Osteoblast (primary cell): Measurements from ENCODE around the gene COL17A1. TPM values are rescaled to one million over a fixed set of nuclear protein-coding genes. Genes with fewer than 3 reads are reported as not detected.

Experiments used
- DNase-seq: peaks from one replicate; pipeline ENCODE4 v3.0.0; 2011; ENCODE audit warnings: low spot score, mixed read lengths; ENCODE audit not compliant: insufficient read length; ENCODE audit errors: missing footprints
- H2AFZ ChIP-seq: 2 replicates; pipeline ENCODE4 v1.6.0; 2011; ENCODE audit warnings: mild to moderate bottlenecking, low read length
- H3K27ac ChIP-seq: 2 replicates; pipeline ENCODE4 v1.5.1; 2011; ENCODE audit warnings: mild to moderate bottlenecking, low read depth, low read length, moderate library complexity
- H3K27me3 ChIP-seq: 2 replicates; pipeline ENCODE4 v1.6.0; 2012; ENCODE audit warnings: mild to moderate bottlenecking, control low read depth, inconsistent platforms, low read length, moderate library complexity; ENCODE audit not compliant: insufficient read depth
- H3K36me3 ChIP-seq: 2 replicates; pipeline ENCODE4 v1.5.1; 2011; ENCODE audit warnings: mild to moderate bottlenecking, low read length, control low read depth, moderate library complexity; ENCODE audit not compliant: insufficient read depth
- H3K4me1 ChIP-seq: 2 replicates; pipeline ENCODE4 v1.5.1; 2011; ENCODE audit warnings: mild to moderate bottlenecking, low read length, control low read depth, moderate library complexity; ENCODE audit not compliant: insufficient read depth
- H3K4me2 ChIP-seq: 2 replicates; pipeline ENCODE4 v1.6.0; 2011; ENCODE audit warnings: mild to moderate bottlenecking, low read length; ENCODE audit not compliant: insufficient read depth
- H3K4me3 ChIP-seq: fragments of 200-600 bp; sonication (generic); 3 replicates; pipeline ENCODE4 v1.5.1; 2012; ENCODE audit warnings: mild to moderate bottlenecking, low read length, inconsistent platforms; ENCODE audit not compliant: insufficient read depth
- H3K79me2 ChIP-seq: 2 replicates; pipeline ENCODE4 v1.6.0; 2012; ENCODE audit warnings: mild to moderate bottlenecking, low read length, control low read depth, inconsistent platforms; ENCODE audit not compliant: insufficient read depth
- H3K9me3 ChIP-seq: 2 replicates; pipeline ENCODE4 v1.5.1; 2011; ENCODE audit warnings: low read depth, low read length, control low read depth
- H4K20me1 ChIP-seq: 2 replicates; pipeline ENCODE4 v1.6.0; 2012; ENCODE audit warnings: mild to moderate bottlenecking, low read length, control low read depth; ENCODE audit not compliant: insufficient read depth
- CTCF ChIP-seq: IDR thresholded peaks from 2 replicates; pipeline ENCODE4 v1.5.1; 2011; ENCODE audit warnings: mild to moderate bottlenecking, low read depth, low read length, moderate library complexity; ENCODE audit errors: extremely low read depth
- total RNA-seq: library from RNA; depleted of rRNA; stranded (reverse); fragments of >200 nt; gene quantifications from 2 replicates; pipeline ENCODE4 v1.2.3, GENCODE V29; 2012

The COL17A1 gene
- total RNA-seq, 1 donor: under 0.01 TPM

DNA sequence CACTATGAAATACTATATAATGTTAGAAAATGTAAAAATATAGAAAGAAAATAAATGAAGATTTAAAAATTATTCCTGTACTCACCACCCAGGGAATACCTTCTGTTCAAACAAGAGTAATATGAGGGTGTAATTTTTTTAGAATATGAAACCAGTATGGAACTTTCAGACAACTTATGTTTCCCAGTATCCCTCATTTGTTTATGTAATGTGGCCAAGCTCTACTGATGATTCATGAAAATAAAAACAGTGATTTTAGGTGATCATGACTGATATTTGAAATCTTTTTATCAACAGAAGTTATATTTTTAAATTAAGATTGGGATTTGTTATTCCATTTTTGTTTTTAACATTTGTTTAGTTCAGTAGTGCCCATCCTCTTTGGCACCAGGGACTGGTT lies 100.0 kb downstream of the COL17A1 start:
- Histone ChIP-seq H3K36me3 (no peaks in the 10 kb centered on the region), H4K20me1 (peaks cover 1% of the 10 kb centered on the region), H3K27me3 (no peaks in the 10 kb centered on the region), H3K4me3 (no peak overlapping the region), H2AFZ (no peak overlapping the region), H3K27ac (no peak overlapping the region), H3K79me2 (peaks cover 92% of the 10 kb centered on the region), H3K4me1 (peaks cover 12% of the 10 kb centered on the region), H3K9me3 (no peaks in the 10 kb centered on the region), H3K4me2 (no peak overlapping the region)
- TF ChIP-seq CTCF: no peak
- no peak for DNase-seq

DNA sequence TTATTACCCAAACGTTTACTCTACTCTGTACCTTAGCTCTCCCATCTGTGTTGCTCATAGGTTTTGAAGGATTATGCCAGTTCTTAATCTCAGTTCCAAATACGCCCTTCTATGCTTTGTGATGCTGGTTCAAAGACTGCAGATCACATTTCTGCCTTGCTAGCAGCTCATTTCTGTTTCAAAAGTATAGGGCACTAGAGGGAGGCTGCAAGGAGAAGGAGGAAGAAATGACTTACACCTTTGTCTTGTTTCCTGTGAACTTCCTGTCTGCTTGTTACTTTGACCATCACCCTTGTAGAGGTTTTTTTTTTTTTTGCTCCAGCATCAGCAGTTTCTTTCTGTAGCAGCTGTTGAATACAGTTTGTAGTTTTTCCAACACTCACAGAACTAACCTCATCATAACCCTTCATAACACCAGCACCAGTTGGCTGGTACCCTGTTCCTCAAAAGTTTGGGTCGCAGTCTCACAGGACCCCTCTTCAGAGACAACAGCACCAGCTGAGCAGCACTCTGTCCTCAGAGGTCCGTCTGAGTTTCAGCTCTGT lies 102.2 kb downstream of the COL17A1 start:
- DNase-seq: no peak
- no peak overlapping the region for H3K4me3 ChIP-seq
- peaks cover 95% of the 10 kb centered on the region for H3K79me2 ChIP-seq
- no peak overlapping the region for H2AFZ ChIP-seq
- no peak for TF ChIP-seq CTCF
- peaks cover 4% of the 10 kb centered on the region for H4K20me1 ChIP-seq
- no peaks in the 10 kb centered on the region for H3K36me3 ChIP-seq
- H3K9me3 ChIP-seq: no peaks in the 10 kb centered on the region
- no peak overlapping the region for H3K4me2 ChIP-seq
- H3K27me3 ChIP-seq: no peaks in the 10 kb centered on the region
- H3K27ac ChIP-seq: no peak overlapping the region
- H3K4me1 ChIP-seq: peaks cover 6% of the 10 kb centered on the region

DNA sequence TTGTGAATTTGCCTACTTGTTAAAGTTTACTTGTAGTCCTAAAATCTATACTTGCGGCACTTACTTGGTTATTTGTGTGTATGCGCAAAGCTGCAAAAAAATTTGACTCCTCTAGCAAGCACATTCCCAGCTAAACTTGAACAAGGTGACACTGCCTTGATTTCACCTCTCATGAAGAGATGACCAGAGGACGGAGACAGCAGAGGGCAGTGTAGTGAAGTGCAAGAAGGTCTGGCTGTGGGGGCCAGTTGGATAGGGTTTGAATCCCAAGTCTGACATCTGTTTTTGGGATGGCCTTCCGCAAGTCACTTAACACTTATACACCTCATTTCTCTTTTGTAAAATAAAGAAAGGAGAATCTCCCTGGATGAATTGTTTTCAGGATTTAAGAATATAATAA lies 103.0 kb downstream of the COL17A1 start:
- Histone ChIP-seq H3K4me1 (peaks cover 6% of the 10 kb centered on the region), H3K4me2 (no peak overlapping the region), H2AFZ (no peak overlapping the region), H3K36me3 (no peaks in the 10 kb centered on the region), H4K20me1 (peaks cover 6% of the 10 kb centered on the region), H3K4me3 (no peak overlapping the region), H3K9me3 (no peaks in the 10 kb centered on the region), H3K27me3 (no peaks in the 10 kb centered on the region), H3K79me2 (peaks cover 94% of the 10 kb centered on the region), H3K27ac (no peak overlapping the region)
- DNase-seq: no peak
- TF ChIP-seq CTCF: no peak

Other genes starting within 250 kb of the COL17A1 start
- 27.7 and 29.0 TPM in 2 replicates for gene SH3PXD2A, start 230.3 kb downstream of the COL17A1 start, total RNA-seq
- gene STN1, start 167.7 kb downstream of the COL17A1 start, total RNA-seq: 20.6 and 28.9 TPM in 2 replicates
- 48.1 and 53.3 TPM in 2 replicates for gene SLK, start 118.7 kb downstream of the COL17A1 start, total RNA-seq
- 9.7 and 11.6 TPM in 2 replicates for gene SFR1, start 36.3 kb upstream of the COL17A1 start, total RNA-seq
- 0.36 and 0.59 TPM in 2 replicates for gene CFAP43, start 146.5 kb upstream of the COL17A1 start, total RNA-seq
- 149 and 177 TPM in 2 replicates for gene GSTO1, start 169.0 kb upstream of the COL17A1 start, total RNA-seq
- gene GSTO2, start 183.3 kb upstream of the COL17A1 start, total RNA-seq: 1.8 and 2.2 TPM in 2 replicates